ENCODE results near the gene SKP2.

SKP2 gene

DNA sequence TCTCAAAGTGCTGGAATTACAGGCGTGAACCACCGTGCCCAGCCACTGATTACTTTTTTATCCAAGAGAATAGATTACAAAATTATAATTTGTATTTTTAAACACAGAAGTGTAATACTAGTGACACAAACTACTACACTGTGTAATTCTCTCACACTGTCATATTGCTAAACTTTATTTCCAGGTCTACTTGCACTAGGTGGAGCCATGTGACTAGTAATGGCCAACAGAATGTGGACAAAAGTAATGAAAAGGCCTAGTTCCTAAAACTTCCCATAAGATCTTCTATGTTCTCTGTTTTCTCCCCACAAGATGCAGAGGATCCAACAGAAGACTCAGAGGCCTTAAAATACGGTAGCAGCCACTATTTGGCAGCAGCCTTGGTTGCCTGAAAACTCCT is 62.5 kb downstream of the SKP2 start:
- Histone ChIP-seq H2AFZ (ENCODE audit: low read length) (no peak overlapping the region), H3K9ac (ENCODE audit: low read length) (no peak overlapping the region), H3K4me1 (ENCODE audit: insufficient read depth, low read length, severe bottlenecking) (peaks cover 10% of the 10 kb centered on the region), H3K4me3 (ENCODE audit: low read depth, low read length, poor library complexity, severe bottlenecking) (no peak overlapping the region), H3K27me3 (ENCODE audit: insufficient read depth, low read length) (no peaks in the 10 kb centered on the region), H3K79me2 (ENCODE audit: insufficient read depth, low read length) (no peaks in the 10 kb centered on the region), H3K27ac (ENCODE audit: low read depth, low read length, poor library complexity, severe bottlenecking) (no peak overlapping the region), H3K9me3 (ENCODE audit: low read length) (no peaks in the 10 kb centered on the region), H3K9me2 (ENCODE audit: low read depth, low read length) (no peaks in the 10 kb centered on the region), H3K4me2 (ENCODE audit: low read length) (no peak overlapping the region), H4K20me1 (ENCODE audit: insufficient read depth, low read length) (no peaks in the 10 kb centered on the region), H3F3A (ENCODE audit: insufficient read depth, low read length) (no peaks in the 10 kb centered on the region), H3K36me3 (ENCODE audit: insufficient read depth, low read length) (peaks cover 11% of the 10 kb centered on the region; the same call in 1 of the 2 replicates)
- TF ChIP-seq, protein P1, sequence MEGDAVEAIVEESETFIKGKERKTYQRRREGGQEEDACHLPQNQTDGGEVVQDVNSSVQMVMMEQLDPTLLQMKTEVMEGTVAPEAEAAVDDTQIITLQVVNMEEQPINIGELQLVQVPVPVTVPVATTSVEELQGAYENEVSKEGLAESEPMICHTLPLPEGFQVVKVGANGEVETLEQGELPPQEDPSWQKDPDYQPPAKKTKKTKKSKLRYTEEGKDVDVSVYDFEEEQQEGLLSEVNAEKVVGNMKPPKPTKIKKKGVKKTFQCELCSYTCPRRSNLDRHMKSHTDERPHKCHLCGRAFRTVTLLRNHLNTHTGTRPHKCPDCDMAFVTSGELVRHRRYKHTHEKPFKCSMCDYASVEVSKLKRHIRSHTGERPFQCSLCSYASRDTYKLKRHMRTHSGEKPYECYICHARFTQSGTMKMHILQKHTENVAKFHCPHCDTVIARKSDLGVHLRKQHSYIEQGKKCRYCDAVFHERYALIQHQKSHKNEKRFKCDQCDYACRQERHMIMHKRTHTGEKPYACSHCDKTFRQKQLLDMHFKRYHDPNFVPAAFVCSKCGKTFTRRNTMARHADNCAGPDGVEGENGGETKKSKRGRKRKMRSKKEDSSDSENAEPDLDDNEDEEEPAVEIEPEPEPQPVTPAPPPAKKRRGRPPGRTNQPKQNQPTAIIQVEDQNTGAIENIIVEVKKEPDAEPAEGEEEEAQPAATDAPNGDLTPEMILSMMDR (IDR thresholded peaks at IDR 0.05; ENCODE audit: low read length): peak; percentile 35; the same call in 1 of the 2 replicates
- no peak for TF ChIP-seq EZH2 (IDR thresholded peaks at IDR 0.05; ENCODE audit: borderline replicate concordance, low read length)

DNA sequence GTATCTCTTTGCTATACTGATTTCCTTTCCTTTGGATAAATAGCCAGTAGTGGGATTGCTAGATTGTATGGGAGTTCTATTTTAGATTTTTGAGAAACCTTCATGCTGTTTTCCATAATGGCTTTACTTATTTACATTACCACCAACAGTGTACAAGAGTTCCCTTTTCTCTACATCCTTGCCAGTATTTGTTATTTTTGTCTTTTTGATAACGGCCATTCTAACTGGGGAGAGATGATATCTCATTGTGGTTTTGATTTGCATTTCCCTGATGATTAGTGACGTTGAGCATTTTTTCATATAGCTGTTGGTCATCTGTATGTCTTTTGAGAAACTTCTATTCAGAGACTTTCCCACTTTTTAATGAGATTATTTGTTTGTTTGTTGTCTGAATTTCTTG is 64.0 kb downstream of the SKP2 start:
- H3K4me3 ChIP-seq (ENCODE audit: low read depth, low read length, poor library complexity, severe bottlenecking): no peak overlapping the region
- peaks cover 23% of the 10 kb centered on the region; the same call in 1 of the 2 replicates for H3K36me3 ChIP-seq (ENCODE audit: insufficient read depth, low read length)
- no peaks in the 10 kb centered on the region for H3K9me3 ChIP-seq (ENCODE audit: low read length)
- no peaks in the 10 kb centered on the region for H3F3A ChIP-seq (ENCODE audit: insufficient read depth, low read length)
- H3K9ac ChIP-seq (ENCODE audit: low read length): no peak overlapping the region
- H3K79me2 ChIP-seq (ENCODE audit: insufficient read depth, low read length): no peaks in the 10 kb centered on the region
- TF ChIP-seq EZH2 (IDR thresholded peaks at IDR 0.05; ENCODE audit: borderline replicate concordance, low read length): no peak
- TF ChIP-seq, protein P1 (IDR thresholded peaks at IDR 0.05; ENCODE audit: low read length): no peak
- no peak overlapping the region for H2AFZ ChIP-seq (ENCODE audit: low read length)
- no peaks in the 10 kb centered on the region for H3K9me2 ChIP-seq (ENCODE audit: low read depth, low read length)
- no peak overlapping the region for H3K4me2 ChIP-seq (ENCODE audit: low read length)
- no peaks in the 10 kb centered on the region for H4K20me1 ChIP-seq (ENCODE audit: insufficient read depth, low read length)
- H3K27ac ChIP-seq (ENCODE audit: low read depth, low read length, poor library complexity, severe bottlenecking): no peak overlapping the region
- no peaks in the 10 kb centered on the region for H3K27me3 ChIP-seq (ENCODE audit: insufficient read depth, low read length)
- peaks cover 10% of the 10 kb centered on the region for H3K4me1 ChIP-seq (ENCODE audit: insufficient read depth, low read length, severe bottlenecking)

DNA sequence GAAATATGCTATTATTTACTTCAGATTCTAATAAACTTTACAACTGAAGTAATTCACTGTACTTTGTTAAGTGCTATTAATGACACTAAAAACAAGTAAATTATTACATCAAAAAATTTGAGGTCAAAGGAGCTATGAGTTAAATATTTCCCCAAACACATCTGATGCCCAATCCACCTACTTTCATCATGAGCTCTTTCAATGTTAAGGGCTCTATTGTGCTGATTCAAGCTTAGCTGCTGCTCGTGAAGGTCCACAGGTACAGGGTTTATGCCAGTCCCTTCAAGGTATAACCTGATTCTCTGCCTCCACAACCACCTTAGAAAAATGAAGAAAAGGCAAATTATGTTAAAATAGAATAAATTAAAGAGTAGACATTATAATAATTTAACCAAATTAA is 65.7 kb downstream of the SKP2 start:
- peaks cover 22% of the 10 kb centered on the region; the same call in 1 of the 2 replicates for H3K36me3 ChIP-seq (ENCODE audit: insufficient read depth, low read length)
- peaks cover 10% of the 10 kb centered on the region for H3K4me1 ChIP-seq (ENCODE audit: insufficient read depth, low read length, severe bottlenecking)
- no peak overlapping the region for H3K27ac ChIP-seq (ENCODE audit: low read depth, low read length, poor library complexity, severe bottlenecking)
- no peaks in the 10 kb centered on the region for H3F3A ChIP-seq (ENCODE audit: insufficient read depth, low read length)
- no peak overlapping the region for H3K4me3 ChIP-seq (ENCODE audit: low read depth, low read length, poor library complexity, severe bottlenecking)
- H3K79me2 ChIP-seq (ENCODE audit: insufficient read depth, low read length): no peaks in the 10 kb centered on the region
- H3K4me2 ChIP-seq (ENCODE audit: low read length): no peak overlapping the region
- H3K9ac ChIP-seq (ENCODE audit: low read length): no peak overlapping the region
- H2AFZ ChIP-seq (ENCODE audit: low read length): no peak overlapping the region
- no peaks in the 10 kb centered on the region for H4K20me1 ChIP-seq (ENCODE audit: insufficient read depth, low read length)
- no peaks in the 10 kb centered on the region for H3K9me2 ChIP-seq (ENCODE audit: low read depth, low read length)
- H3K27me3 ChIP-seq (ENCODE audit: insufficient read depth, low read length): no peaks in the 10 kb centered on the region
- TF ChIP-seq, protein P1 (IDR thresholded peaks at IDR 0.05; ENCODE audit: low read length): no peak
- no peak for TF ChIP-seq EZH2 (IDR thresholded peaks at IDR 0.05; ENCODE audit: borderline replicate concordance, low read length)
- H3K9me3 ChIP-seq (ENCODE audit: low read length): no peaks in the 10 kb centered on the region

Measured in OCI-LY1 (cell line).